ENCODE data around the gene CLTCL1. TPM values are rescaled to one million over a fixed set of nuclear protein-coding genes. Genes with fewer than 3 reads are reported as not detected.

The CLTCL1 gene
- total RNA-seq, 1 donor from 2014 or later: 0.84 TPM

- intact Hi-C loops (cut with micrococcal nuclease): no loop called here
Measured at GRCh38 chr22:19197997-19198865, 93.3 kb downstream of the CLTCL1 start.

- intact Hi-C loops (cut with micrococcal nuclease): no loop called here
Measured at GRCh38 chr22:19196841-19197612, 94.5 kb downstream of the CLTCL1 start.

GRCh38 chr22:19195796-19196731 lies 95.5 kb downstream of the CLTCL1 start:
- intact Hi-C loops (cut with micrococcal nuclease): no loop called here

GRCh38 chr22:19194766-19195536 lies 96.6 kb downstream of the CLTCL1 start:
- intact Hi-C loops (cut with micrococcal nuclease): no loop called here

GRCh38 chr22:19193879-19194278 lies 97.6 kb downstream of the CLTCL1 start:
- intact Hi-C loops (cut with micrococcal nuclease): no loop called here

- intact Hi-C loops (cut with micrococcal nuclease): no loop called here
Measured at GRCh38 chr22:19187716-19188563, 103.6 kb downstream of the CLTCL1 start.

GRCh38 chr22:19184276-19184997 lies 107.1 kb downstream of the CLTCL1 start:
- intact Hi-C loops (cut with micrococcal nuclease): no loop called here

GRCh38 chr22:19183216-19183615 lies 108.3 kb downstream of the CLTCL1 start:
- intact Hi-C loops (cut with micrococcal nuclease): no loop called here

- intact Hi-C loops (cut with micrococcal nuclease): no loop called here
Measured at GRCh38 chr22:19182472-19183157, 108.9 kb downstream of the CLTCL1 start.

GRCh38 chr22:19181786-19182471 lies 109.6 kb downstream of the CLTCL1 start:
- intact Hi-C loops (cut with micrococcal nuclease): no loop called here

- intact Hi-C loops (cut with micrococcal nuclease): no loop called here
Measured at GRCh38 chr22:19180740-19181410, 110.6 kb downstream of the CLTCL1 start.

- intact Hi-C loops (cut with micrococcal nuclease): no loop called here
Measured at GRCh38 chr22:19180234-19180633, 111.3 kb downstream of the CLTCL1 start.

GRCh38 chr22:19179497-19180048 lies 111.9 kb downstream of the CLTCL1 start:
- intact Hi-C loops (cut with micrococcal nuclease): loop anchor here (1.0 to 2.0 kb wide), 3 partner anchors 57 to 268 kb away; partner anchors contain the start of genes C22orf39, DGCR2 and MRPL40

GRCh38 chr22:19178657-19179496 lies 112.6 kb downstream of the CLTCL1 start, which contains the start of gene SLC25A1:
TSS of gene SLC25A1 (minus strand) at chr22:19178736. CDS start at chr22:19178673, 63 bp downstream.
- intact Hi-C loops (cut with micrococcal nuclease): loop anchor here (1.0 to 2.0 kb wide), 6 partner anchors 35 to 300 kb away; partner anchors contain the start of genes C22orf39, CDC45, CLTCL1 and DGCR2

GRCh38 chr22:19178065-19178656 lies 113.4 kb downstream of the CLTCL1 start:
- intact Hi-C loops (cut with micrococcal nuclease): loop anchor here (1.0 to 2.0 kb wide), 5 partner anchors 34 to 301 kb away; partner anchors contain the start of genes CDC45, CLTCL1, DGCR2 and ESS2

Data from T-helper 2 cell treated with Interferon-gamma antibody and Interleukin-4, amounts not matched to agents 100 ng/mL and 5 ng/mL, for 36 hours (primary cell).